GM21737 (cell line): ENCODE data around the gene SLC6A8.

Source experiments
- ATAC-seq: cut with Tn5 transposase; IDR thresholded peaks from one replicate; pipeline ENCODE4 v1.9.1; 2021; ENCODE audit warnings: mild to moderate bottlenecking, moderate library complexity; ENCODE audit not compliant: unreplicated experiment

The SLC6A8 gene

DNA sequence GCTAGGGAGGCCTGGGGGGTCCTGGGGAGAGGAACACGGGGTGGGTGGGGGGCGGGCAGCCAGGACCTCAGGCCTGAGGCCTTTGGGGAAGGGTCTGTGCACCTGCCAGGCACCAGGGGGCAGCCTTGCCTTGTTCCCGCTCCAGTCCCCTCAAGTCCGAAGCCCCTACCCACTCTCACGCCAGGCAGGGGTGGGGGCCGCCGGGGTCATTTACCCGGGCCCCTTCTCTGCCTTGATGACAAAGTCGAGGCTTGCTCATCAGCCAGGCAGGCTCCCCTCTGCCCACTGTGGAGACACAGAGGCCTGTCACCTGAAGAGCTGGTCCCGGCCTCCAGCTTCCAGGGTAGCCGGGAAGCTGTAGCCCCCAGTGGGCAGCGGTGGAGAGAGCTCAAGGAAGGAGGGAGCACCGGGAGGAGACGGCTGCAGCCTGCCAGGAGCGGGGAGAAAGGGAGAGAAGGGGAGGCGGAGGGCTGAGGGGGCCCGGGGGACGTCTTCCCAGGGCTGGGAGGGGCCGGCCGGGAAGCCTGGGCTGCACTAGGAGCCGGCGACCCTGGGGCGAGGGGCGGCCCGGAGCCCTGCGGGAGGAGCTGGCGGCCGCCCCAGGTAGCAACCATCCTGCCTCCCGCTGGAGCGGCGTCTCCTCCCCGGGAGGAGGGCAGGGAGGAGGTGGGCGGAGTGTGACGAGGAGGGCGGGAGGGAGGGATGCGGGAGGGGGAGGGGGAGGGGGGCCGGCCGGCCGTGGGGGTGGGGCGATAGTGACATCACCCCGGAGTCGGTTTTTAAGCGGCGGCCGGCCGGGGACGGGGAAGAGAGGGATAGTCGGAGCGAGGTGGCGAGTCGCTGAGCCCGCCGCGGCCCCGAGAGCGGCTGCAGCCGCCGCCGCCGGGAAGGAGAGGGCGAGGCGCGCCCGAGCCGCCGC, at the start of gene SLC6A8:
Gene SLC6A8, plus strand, starts transcription at position 806 of the 919 bp plus-strand sequence. CDS start 649 bp downstream, outside the sequence.
- no peak for ATAC-seq

DNA sequence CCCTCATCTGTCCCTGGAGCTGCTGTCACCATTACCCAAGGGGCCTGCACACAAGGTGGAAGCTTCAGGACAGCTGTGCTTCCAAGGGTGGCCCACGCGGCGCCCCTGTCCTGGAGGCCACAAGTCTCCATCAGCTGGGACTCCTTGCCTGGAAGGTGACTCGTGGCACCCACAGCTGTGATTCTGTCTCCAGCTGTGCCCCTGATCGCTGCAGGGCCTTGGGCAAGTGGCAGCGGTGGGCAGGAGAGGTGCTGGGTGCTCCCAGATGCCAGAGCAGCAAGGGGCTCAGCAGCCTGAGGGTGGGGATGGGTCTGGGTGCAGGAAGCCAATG, 49.7 kb upstream of the SLC6A8 start:
- ATAC-seq = no peak

DNA sequence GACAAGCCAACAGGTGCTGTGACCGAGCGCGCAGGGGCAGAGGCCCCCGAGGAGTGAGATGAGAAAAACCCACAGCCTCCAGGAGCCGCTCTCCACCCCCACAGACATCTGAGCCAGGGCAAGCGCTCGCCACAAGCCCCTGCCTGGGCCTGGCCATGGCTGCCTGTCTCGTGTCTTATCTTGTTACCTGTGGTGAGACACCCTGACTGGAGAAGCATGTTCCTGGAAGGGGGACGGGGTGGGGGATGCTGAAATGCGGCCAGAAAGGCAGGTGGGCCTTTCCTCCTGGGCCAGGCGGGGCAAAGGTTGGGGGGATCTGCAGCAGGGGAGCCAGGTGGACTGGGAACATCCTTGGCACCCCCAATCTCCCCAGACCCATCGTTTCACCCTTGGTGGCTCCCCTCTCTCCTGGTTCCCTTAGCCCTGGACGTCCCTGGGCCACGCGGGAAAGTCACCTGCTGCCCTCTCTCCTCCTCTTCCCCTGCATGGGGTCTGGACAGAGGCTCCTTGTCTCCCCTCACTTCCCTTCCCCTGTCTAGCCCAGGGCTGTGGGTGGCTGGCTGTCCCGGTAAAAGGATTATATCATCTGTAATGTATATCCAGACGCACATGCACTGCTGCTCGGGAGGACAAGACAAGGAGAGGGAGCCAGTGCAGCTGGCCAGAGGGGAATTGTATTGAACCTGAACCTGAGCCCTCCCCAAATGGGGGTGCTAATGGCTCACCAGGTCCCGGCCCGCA, 49.1 kb upstream of the SLC6A8 start:
- no peak for ATAC-seq

DNA sequence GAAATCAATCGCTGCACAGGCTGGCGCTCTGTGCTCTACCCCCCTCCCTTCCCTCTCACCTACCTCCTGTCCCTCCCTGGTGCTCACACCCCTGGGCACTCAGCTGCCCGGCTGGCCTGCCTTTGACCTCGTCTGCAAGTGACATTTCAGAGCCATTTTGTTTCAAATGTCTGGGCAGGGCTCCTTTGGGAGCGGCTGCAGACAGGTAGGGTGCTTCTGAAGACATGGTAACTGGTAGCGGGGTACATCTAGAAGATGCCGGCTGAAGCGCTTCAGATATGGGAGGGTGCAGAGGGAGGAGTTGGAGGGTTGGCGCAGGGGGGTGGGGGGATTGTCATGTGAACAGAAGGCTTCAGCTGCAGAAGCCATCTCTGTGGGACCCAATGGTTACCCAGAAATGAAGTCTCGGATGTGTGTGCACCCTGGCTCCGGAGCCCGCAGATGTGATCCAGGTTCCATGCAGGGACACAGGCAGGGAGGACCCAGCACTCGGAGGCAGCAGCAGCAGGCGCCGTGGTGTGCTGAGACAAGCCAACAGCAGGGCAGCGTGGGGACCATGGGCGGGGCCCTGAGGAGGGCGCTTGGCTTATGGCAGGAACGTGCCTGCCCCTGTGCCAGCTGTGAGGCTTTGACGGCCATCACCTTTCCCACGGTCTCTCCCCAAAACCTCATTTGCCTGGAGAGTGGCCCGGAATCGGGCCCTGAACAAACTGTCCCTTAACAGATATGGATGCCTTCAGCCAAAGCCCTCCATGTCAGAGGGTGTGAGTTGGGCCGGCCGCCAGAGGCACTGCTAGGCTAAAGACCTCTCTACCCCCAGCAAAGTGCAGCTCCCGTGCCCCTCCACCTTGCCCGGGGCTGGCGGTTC, 48.3 kb upstream of the SLC6A8 start:
- no peak for ATAC-seq

DNA sequence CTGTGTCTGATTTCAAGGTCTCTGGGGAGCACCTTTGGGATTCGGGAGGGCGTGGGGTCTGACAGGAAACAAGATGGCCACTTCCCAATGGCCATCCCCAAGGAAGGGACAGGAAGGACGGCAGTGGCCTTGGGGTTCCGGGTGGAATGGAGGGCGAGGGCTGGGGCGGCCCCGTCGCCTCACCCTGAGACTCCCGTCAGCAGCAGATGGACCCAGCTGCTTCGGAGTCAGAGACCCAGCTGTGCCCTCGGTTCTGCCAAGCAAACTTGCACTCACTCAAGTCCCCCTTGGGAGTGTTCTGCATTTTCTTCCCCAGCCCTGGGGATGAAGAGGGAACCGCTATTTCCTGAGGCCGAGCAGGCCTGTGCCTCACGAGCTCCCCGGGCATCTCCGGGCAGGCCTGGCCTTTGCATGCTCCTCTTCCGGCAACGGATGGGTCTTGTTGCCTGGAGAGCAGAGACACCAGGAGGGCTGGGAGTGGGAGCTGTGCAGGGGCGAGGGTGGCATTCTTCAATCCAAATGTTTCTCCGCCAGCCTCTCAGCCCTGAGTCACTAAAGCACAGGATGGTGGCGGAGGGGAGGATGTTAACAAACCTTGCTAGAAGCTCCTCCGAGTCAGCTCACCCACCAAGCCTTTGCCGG, 47.6 kb upstream of the SLC6A8 start:
- ATAC-seq = no peak

DNA sequence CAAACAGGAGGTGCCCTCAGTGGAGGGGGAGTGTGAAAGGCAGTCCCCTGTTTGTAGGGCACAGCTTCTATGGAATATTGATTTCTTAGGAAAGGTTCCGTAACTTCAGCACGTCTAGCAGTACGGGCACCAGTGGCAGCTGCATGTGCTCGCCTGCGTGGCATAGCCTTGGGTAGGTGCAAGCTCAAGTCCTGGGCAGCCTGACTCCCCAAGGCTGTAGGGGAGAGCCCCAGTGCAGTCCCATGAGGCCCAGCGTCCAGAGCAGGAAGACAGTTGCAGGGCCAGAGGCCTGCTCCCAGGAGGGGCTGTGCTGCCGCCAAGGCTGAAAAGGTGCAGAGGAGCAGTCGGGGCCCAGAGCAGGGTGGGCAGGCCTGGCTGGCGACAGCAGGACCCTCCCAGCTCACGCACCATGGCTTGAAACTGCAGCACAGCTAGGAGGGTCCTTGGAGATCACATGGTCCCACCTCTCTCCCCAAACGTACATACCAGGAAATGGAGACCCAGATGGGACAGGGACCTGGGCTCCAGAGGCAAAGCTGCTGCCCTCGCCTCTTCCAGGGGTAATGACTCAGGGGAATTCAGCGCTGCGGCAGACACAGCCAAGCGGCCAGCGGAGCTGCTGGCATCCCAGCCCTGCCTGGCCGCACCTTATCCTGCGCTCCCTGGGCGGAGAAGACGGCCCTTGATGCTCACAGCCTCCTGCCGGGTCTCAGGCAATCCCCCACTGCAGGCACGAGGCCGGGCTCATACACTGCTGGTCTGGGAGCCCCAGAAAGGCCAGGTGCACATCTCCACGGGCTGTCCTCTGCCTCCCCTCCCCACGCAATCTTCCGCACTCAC, 46.8 kb upstream of the SLC6A8 start:
- ATAC-seq = no peak

DNA sequence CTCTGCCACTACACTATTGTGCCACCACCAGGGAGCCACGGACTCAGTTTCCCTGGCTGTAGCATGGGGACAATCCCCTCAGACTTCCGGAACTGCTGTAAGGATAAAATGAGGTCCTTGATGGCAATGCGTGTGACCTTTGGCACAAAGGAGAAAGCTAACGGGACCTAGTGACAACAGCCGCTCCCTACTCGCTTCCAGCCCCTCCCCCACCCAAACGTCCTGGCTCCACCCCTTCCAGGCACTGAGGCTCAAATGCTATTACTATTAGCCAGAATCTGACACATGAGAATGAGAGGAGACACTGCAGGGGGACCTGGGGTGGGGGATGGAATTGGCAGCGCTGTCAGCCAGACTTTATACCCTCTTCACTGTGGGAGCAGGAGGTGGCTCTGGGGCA, 46.1 kb upstream of the SLC6A8 start:
- no peak for ATAC-seq

DNA sequence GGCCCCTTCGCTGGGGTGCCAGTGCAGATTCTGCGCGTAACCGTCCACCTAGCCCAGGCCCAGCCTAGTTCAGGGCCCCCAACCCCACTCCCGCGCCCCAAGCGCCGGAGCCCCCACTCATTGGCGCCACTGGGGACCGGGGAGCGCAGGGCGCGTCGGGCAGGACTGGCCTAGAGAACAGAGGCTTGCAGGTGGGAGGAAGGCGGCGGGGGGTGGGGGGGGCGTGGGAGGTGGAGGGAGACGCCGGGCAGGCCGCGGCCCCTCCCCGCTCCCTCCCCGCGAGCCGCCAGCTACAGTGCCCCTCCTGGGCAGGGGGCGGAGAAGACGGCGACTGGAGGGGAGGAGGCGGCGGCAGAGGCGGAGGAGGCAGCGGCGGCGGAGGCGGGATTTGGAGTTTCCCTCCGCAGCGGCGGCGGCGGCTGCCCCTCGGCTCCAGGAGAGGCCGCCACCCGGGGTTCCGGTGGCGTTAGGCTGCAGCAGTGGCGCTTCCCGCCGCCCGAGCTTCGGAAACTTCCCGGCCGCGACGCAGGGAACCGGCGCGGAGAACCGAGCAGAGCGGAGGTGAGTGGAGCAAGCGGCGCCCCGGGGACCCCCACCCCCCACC, 45.6 kb upstream of the SLC6A8 start:
- no peak for ATAC-seq

DNA sequence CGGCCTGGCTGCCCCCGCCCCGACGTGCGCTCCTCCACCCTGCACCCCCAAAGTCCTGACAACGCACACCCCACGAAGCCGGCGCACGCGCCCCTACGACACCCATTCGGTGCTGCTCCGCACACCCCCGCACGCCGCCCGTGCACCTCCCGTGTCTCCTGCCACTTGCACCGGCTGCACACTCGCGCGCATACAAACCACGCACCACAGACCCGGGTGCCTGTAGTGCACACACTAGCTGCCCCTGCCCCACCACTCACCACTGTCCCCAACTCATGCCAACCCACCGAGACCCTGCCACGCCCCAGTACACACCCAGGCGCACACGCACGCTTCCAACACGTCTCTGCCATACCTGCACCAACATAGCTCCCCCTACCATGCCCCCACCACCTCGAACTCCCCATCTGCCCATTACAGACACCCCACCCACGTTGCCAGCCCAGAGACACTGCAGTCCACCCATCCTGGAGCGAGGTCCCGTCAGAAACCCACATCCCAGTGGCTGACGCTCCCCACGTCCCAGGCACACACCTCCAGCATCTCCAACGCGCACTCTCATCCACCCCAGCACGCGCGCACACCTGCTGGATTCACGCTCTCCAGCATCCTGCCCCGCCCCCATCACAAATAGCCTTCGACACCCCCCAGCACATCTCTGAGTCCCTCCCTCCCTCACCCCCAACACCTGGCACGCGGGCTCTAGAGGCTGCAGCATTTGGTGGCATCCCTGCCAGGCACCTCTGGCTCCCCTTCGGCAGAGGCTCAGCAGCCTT, 44.9 kb upstream of the SLC6A8 start:
- no peak for ATAC-seq

DNA sequence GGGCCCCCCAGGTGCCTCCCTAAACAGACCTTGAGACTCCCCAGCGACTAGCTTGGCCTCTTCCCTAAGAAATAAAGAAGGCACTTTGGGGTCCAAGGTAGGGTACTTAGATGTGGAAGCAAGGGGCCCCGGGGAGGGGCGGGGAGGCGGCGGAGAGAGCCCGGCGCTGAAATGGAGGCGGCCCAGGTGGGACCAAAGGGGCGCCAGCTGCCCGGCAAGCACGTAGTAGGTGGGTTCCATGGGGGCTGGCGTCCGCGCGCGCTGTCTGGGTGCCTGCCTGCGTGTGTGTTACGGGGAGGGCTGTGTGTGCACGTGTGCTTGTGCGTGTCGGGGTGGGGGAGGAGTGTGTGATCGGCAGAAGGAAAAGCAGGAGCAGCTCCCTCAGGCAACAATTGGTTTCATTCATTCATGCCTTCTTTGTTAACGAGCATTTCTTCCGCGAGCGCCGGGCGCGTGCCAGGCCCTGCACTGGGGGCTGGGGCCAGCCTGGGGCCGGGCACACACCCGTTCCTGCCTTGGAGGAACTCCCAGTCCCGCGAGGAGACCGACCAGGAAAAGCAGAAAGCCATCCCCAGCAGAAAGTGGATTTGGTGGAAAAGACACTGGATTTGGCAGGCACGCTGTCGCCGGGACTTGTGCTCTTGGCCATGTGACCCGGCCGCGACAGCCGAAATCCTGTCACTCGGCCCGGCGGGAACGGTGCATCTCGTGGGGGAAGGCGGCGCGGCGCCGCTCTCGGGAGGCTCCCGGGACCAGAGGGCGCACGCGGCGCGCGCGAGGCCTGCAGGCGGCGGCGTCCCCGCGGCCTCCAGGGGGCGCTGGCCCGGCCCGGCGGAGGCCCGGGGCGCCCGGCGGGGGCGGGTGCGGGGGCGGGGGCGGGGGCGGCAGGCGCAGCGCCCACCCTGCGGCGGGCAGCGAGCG, 44.0 kb upstream of the SLC6A8 start:
- ATAC-seq = no peak

DNA sequence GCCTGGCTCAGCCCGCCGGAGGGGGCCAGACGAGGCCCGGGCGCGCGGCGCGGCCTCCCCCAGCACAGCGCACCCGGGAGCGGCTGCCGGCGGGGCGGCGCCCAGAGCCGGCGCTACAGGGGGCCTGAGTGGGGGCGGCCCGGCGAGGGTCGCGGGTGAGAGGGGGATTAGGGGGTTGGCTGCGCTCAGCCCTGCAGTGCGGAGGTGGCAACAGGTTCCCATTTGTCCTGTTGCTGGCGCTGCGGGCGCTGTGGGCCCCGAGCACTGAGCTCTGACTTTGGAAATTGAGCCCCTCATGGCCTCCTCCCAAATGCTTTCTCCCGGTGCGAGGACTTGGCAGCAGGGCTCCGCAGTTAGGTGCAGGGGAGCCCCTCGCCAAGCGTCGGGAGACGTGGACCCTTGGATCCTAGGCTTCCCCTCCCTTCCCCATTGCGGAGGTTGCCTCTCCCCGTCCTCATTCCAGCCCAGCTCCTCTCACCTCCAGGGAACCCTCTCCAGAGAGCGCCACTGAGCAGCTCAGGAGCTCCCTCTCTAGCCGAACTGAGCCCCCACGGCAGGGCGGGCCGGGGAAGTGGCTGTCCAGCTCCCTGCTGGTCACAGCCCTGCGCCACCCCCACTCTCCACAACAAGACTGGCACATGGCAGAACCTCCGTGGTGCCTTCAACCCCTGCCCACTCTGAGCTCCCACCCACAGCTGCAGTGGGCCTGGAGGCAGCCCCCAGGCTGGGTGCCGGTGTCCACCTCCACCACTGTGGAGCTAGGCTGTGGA, 43.2 kb upstream of the SLC6A8 start:
- ATAC-seq = no peak

DNA sequence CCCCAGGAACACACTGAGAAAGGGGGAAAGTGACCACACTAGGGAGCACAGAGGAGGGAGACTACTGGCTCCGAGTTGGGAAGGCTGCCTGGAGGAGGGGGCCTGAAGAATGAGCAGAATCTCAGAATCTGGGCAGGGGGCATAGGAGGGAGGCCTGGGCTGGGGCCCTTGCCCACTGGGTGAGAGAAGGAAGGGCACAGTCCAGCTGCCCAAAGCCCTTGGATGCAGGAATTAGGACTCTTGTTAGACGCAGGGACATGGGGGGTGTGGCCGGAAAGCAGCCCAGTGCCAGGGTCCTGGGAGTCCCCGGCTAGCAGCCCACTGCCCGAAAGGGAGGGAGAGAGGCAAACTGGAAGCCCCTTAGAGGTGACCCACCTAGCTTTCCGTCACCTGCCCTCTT, 42.6 kb upstream of the SLC6A8 start:
- ATAC-seq = no peak

DNA sequence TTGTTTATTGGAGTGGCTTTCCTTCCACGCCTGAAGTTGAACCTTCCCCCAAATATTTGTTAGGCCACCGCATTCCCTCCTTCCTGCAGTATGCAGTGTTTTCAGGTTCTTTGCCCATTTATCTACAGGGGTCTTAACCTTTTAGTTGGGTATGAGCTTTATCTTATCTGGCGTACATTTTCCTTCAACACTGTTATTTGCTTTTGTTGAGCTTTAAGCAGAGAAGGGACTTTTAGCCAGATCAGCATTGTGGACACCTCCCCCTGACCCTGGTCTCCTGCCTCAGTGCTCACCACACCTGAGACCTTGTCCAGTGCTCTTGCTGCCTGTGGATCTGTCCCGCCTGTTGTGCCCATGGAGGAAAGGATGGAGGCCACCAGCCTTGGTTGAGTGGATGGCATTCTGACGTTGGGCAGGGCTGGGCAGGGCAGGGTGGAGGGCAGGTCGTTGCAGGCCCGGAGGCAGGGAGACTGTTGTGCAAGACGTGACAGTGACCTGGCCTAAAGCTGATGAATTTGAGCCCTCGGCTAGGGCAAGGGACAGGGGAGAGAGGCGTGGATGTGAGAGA, 41.7 kb upstream of the SLC6A8 start:
- no peak for ATAC-seq

DNA sequence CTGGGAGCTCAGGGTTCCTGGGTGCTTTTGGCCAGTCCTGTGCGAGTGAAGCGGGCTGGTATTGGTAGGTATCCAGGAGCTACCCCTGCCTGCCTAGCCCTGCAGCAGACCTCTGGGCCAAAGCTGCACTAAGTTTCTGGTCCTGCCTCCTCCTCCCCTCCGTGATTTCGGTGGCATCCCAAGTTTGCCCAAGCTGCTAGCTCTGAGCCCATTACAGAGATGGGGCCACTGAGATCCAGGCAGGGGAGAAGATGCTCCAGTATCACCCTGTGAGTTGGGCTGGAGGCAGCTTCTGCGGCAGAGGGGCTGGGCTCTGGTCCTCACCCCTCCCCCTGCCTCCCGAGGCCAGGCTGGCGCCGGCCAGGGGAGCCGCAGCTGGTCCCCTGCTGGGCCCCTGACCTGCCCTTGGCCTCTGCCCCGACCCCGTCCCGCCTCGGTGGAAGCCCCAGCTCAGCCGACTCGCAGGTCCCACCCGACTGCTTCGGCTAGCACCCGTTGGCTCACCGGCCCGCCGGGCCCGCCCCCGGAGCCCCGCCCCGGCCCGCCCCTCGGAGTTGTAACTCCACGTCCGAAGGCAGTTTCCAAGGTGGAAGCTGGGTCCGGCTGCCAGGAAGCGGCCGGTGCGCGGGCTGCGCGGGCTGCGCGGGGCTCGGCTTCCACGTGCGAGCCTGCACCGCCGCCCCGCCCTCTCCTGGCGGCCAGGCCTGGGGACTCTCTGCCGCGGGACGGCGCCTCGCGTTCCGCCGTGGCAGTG, 40.9 kb upstream of the SLC6A8 start, which contains the start of gene DUSP9:
Gene DUSP9, plus strand, starts transcription at position 584 of the 754 bp plus-strand sequence. CDS start 751 bp downstream, outside the sequence.
- no peak for ATAC-seq

DNA sequence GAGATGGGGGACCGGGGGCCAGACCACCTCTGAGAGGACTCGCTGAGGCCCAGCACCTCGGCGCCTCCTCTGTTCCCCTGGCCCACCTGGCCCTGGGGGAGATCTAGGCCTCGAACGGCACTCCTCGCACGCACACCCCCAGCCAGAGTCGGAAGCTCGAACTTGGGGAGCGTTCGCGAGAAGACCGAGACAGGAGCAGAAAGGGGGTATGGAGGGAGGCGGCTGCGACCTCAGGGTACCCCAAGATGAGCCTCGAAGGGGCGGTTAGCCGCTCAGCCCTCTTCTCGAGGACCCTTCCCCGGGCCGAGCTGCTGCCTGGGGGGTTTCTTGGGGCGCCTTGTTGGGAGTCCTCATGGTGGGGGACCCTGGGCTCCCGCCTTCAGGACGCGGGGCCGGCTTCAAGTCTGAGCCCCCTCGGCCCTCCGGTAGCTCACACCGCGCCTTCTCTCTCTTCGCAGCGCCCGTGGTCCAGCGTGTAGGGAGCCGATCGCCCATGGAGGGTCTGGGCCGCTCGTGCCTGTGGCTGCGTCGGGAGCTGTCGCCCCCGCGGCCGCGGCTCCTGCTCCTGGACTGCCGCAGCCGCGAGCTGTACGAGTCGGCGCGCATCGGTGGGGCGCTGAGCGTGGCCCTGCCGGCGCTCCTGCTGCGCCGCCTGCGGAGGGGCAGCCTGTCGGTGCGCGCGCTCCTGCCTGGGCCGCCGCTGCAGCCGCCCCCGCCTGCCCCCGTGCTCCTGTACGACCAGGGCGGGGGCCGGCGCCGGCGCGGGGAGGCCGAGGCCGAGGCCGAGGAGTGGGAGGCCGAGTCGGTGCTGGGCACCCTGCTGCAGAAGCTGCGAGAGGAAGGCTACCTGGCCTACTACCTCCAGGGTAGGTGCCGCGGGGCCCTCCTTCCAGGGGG, 40.0 kb upstream of the SLC6A8 start:
- no peak for ATAC-seq
